Right lobe of liver (tissue), 4 donors: ENCODE data around the gene TDRD1.

Source experiments
- POLR2A ChIP-seq: fragments of 450-650 bp; IDR thresholded peaks from one replicate; pipeline ENCODE4 v1.6.1; 2017; ENCODE audit warnings: antibody characterized with exemption, mild to moderate bottlenecking
- TF ChIP-seq, protein P1 (sequence below), 4 donors: fragments of 200-600 bp in 3 of 4; fragments of 450-650 bp in 1 of 4; IDR thresholded peaks; one replicate each; pipeline versions ENCODE4 v1.5.1 to v1.8.0; 2016 to 2022; ENCODE audit warnings: antibody characterized with exemption in 4 of 4, mild to moderate bottlenecking in 2 of 4
- donor health status: DM: no; HTN: no; CAD: no.
- donor health status: DM: no; HTN: no; CAD: no.
- donor health status: DM: no; HTN: yes; CAD: no.

DNA sequence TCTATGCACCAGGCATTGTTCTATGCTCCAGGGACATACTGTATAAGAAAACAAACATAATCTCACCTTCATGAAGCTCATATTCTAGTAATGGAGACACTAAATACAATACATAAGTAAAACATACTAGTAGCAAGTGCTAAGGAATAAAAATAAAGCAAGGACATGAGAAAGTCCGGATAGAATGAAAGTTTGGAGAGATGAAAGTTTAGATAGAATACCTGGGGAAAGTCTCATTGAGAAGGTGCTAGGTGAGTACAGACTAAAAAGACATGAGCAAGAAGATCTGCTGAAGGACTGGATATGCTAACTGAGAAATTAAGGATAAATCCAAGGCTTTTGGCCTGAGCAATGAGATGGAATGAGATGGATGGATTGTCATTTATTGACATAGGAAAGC is 39.1 kb upstream of the TDRD1 start:
- TF ChIP-seq, protein P1, sequence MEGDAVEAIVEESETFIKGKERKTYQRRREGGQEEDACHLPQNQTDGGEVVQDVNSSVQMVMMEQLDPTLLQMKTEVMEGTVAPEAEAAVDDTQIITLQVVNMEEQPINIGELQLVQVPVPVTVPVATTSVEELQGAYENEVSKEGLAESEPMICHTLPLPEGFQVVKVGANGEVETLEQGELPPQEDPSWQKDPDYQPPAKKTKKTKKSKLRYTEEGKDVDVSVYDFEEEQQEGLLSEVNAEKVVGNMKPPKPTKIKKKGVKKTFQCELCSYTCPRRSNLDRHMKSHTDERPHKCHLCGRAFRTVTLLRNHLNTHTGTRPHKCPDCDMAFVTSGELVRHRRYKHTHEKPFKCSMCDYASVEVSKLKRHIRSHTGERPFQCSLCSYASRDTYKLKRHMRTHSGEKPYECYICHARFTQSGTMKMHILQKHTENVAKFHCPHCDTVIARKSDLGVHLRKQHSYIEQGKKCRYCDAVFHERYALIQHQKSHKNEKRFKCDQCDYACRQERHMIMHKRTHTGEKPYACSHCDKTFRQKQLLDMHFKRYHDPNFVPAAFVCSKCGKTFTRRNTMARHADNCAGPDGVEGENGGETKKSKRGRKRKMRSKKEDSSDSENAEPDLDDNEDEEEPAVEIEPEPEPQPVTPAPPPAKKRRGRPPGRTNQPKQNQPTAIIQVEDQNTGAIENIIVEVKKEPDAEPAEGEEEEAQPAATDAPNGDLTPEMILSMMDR (IDR thresholded peaks at IDR 0.05), result no peak
- no peak for TF ChIP-seq POLR2A
